HEK293T (cell line): ENCODE results near the gene PPP1R7.

ENCODE experiments used
- BHLHE40 ChIP-seq: fragments of 450-650 bp; IDR thresholded peaks from 2 replicates; pipeline ENCODE4 v1.6.1; 2016; ENCODE audit warnings: mild to moderate bottlenecking, moderate library complexity, borderline replicate concordance
- CTBP1 ChIP-seq: fragments of 450-650 bp; IDR thresholded peaks from 2 replicates; pipeline ENCODE4 v1.6.1; 2016; ENCODE audit warnings: borderline replicate concordance
- FOXA1 ChIP-seq: fragments of 450-650 bp; IDR thresholded peaks from 2 replicates; pipeline ENCODE4 v1.6.1; 2016; ENCODE audit warnings: mild to moderate bottlenecking
- FOXK2 ChIP-seq: fragments of 450-650 bp; IDR thresholded peaks from 2 replicates; pipeline ENCODE4 v1.6.1; 2016; ENCODE audit warnings: mild to moderate bottlenecking
- FOXM1 ChIP-seq: fragments of 450-650 bp; IDR thresholded peaks from 2 replicates; pipeline ENCODE4 v1.6.1; 2017; ENCODE audit warnings: mild to moderate bottlenecking, borderline replicate concordance
- HDGF ChIP-seq: fragments of 450-650 bp; IDR thresholded peaks from 2 replicates; pipeline ENCODE4 v1.6.1; 2017; ENCODE audit warnings: antibody characterized with exemption, borderline replicate concordance
- LEF1 ChIP-seq: fragments of 450-650 bp; IDR thresholded peaks from 2 replicates; pipeline ENCODE4 v1.6.1; 2017; ENCODE audit warnings: mild to moderate bottlenecking, borderline replicate concordance
- NFRKB ChIP-seq: fragments of 450-650 bp; IDR thresholded peaks from 2 replicates; pipeline ENCODE4 v1.6.1; 2016; ENCODE audit warnings: mild to moderate bottlenecking, moderate library complexity
- PKNOX1 ChIP-seq: fragments of 450-650 bp; IDR thresholded peaks from 2 replicates; pipeline ENCODE4 v1.6.1; 2016
- SP1 ChIP-seq: fragments of 450-650 bp; IDR thresholded peaks from 2 replicates; pipeline ENCODE4 v1.6.1; 2017
- SUZ12 ChIP-seq: fragments of 450-650 bp; IDR thresholded peaks from 2 replicates; pipeline ENCODE4 v1.6.1; 2016; ENCODE audit warnings: mild to moderate bottlenecking

- TF ChIP-seq SUZ12 (no peak), FOXK2 (no peak), PKNOX1 (no peak), FOXA1 (no peak), SP1 (no peak), FOXM1 (no peak), CTBP1 (no peak), HDGF (no peak), NFRKB (no peak), LEF1 (no peak), BHLHE40 (no peak)
Measured at GRCh38 chr2:241148239-241148638, 2.0 kb upstream of the PPP1R7 start.
